Activated T-cell treated with anti-CD3 and anti-CD28 coated beads for 24 hours (primary cell): Measurements from ENCODE around the gene FOXP1.

Experiments
- DNase-seq: peaks from one replicate; pipeline ENCODE4 v3.0.0-alpha.2; 2020; ENCODE audit warnings: low read depth

Gene FOXP1

GRCh38 chr3:71583566-71584393 lies at the start of gene FOXP1:
TSS of gene FOXP1 (minus strand) at chr3:71583728. CDS start at chr3:71198381, 385,347 bp downstream.
- DNase-seq = peak; percentile 58

- DNase-seq = no peak
Observed at GRCh38 chr3:71629711-71630110, 46.2 kb upstream of the FOXP1 start.

- no peak for DNase-seq
Observed at GRCh38 chr3:71629289-71629688, 45.8 kb upstream of the FOXP1 start.

- no peak for DNase-seq
Observed at GRCh38 chr3:71628522-71628921, 45.0 kb upstream of the FOXP1 start.

- DNase-seq = no peak
Observed at GRCh38 chr3:71625676-71626075, 42.1 kb upstream of the FOXP1 start.

GRCh38 chr3:71621825-71622537 lies 38.5 kb upstream of the FOXP1 start:
- DNase-seq = no peak

GRCh38 chr3:71618538-71618937 lies 35.0 kb upstream of the FOXP1 start:
- no peak for DNase-seq

GRCh38 chr3:71616571-71617021 lies 33.1 kb upstream of the FOXP1 start:
- no peak for DNase-seq

- no peak for DNase-seq
Observed at GRCh38 chr3:71614869-71615268, 31.3 kb upstream of the FOXP1 start.

GRCh38 chr3:71614426-71614825 lies 30.9 kb upstream of the FOXP1 start:
- no peak for DNase-seq

GRCh38 chr3:71611099-71611498 lies 27.6 kb upstream of the FOXP1 start:
- no peak for DNase-seq

GRCh38 chr3:71607364-71607763 lies 23.8 kb upstream of the FOXP1 start:
- DNase-seq = no peak

- DNase-seq = no peak
Observed at GRCh38 chr3:71606582-71606981, 23.1 kb upstream of the FOXP1 start.

- no peak for DNase-seq
Observed at GRCh38 chr3:71602256-71602655, 18.7 kb upstream of the FOXP1 start.

- no peak for DNase-seq
Observed at GRCh38 chr3:71601811-71602210, 18.3 kb upstream of the FOXP1 start.

- DNase-seq = no peak
Observed at GRCh38 chr3:71600646-71601288, 17.2 kb upstream of the FOXP1 start.

- DNase-seq = no peak
Observed at GRCh38 chr3:71599416-71599815, 15.9 kb upstream of the FOXP1 start.

- DNase-seq = no peak
Observed at GRCh38 chr3:71598292-71598691, 14.8 kb upstream of the FOXP1 start.

GRCh38 chr3:71597286-71597685 lies 13.8 kb upstream of the FOXP1 start:
- DNase-seq = no peak

GRCh38 chr3:71593106-71593505 lies 9.6 kb upstream of the FOXP1 start:
- DNase-seq = no peak

GRCh38 chr3:71591101-71591500 lies 7.6 kb upstream of the FOXP1 start:
- DNase-seq = no peak

- no peak for DNase-seq
Observed at GRCh38 chr3:71589132-71589531, 5.6 kb upstream of the FOXP1 start.

- DNase-seq = no peak
Observed at GRCh38 chr3:71587958-71588357, 4.4 kb upstream of the FOXP1 start.
